Kidney (tissue), 14 donors: ENCODE results near the gene SGO1. TPM values are rescaled to one million over a fixed set of nuclear protein-coding genes. Genes with fewer than 3 reads are reported as not detected.
"Not testable (repeated sequence)": the region's sequence is repeated elsewhere in the genome, so short reads cannot be mapped to it uniquely, and the experiment has no call there.

ENCODE experiments used
- DNase-seq, 5 donors: peaks; one replicate each; pipeline ENCODE4 v3.0.0-alpha.2; 2013 to 2020
- FAIRE-seq: peaks from 2 replicates; lab custom pipeline; 2012; peaks lifted over from hg19 to GRCh38; lab: Jason Lieb, UNC
- H3K27ac ChIP-seq, 2 donors: one replicate each; pipeline ENCODE4 v1.7.0; 2013; ENCODE audit warnings: low read depth in 2 of 2, low read length in 2 of 2, inconsistent platforms in 1 of 2
- H3K27me3 ChIP-seq: one replicate; pipeline ENCODE4 v1.7.1; 2013; ENCODE audit warnings: low read length, inconsistent platforms; ENCODE audit not compliant: control insufficient read depth, insufficient read depth
- H3K36me3 ChIP-seq, 3 donors: one replicate each; pipeline versions ENCODE4 v1.7.0 to v1.7.1; 2013; ENCODE audit warnings: low read length in 3 of 3, control low read depth in 1 of 3, inconsistent platforms in 1 of 3; ENCODE audit not compliant: insufficient read depth in 3 of 3, control insufficient read depth in 2 of 3
- H3K4me1 ChIP-seq, 3 donors: one replicate each; pipeline versions ENCODE4 v1.7.0 to v1.7.1; 2013; ENCODE audit warnings: low read length in 3 of 3, inconsistent platforms in 1 of 3, low read depth in 1 of 3; ENCODE audit not compliant: control insufficient read depth in 2 of 3, insufficient read depth in 2 of 3
- H3K4me3 ChIP-seq, 3 donors: one replicate each; pipeline versions ENCODE4 v1.7.0 to v1.8.1; 2013; ENCODE audit warnings: low read length in 3 of 3, control low read depth in 1 of 3, inconsistent platforms in 1 of 3
- H3K9ac ChIP-seq, 3 donors: one replicate each; pipeline versions ENCODE4 v1.7.0 to v1.7.1; 2013; ENCODE audit warnings: low read length in 3 of 3, control low read depth in 1 of 3, inconsistent platforms in 1 of 3
- H3K9me3 ChIP-seq, 3 donors: one replicate each; pipeline versions ENCODE4 v1.7.0 to v1.7.1; 2013; ENCODE audit warnings: low read length in 3 of 3, control low read depth in 1 of 3, inconsistent platforms in 1 of 3; ENCODE audit not compliant: control insufficient read depth in 2 of 3, insufficient read depth in 1 of 3
- CTCF ChIP-seq: IDR thresholded peaks from 3 replicates; pipeline ENCODE4 v1.5.1; 2012; ENCODE audit warnings: mild to moderate bottlenecking, moderate library complexity, borderline replicate concordance; ENCODE audit not compliant: insufficient read depth; ENCODE audit errors: extremely low read depth
- intact Hi-C: fragments of 100-400 bp; cut with DNase I; formaldehyde crosslinking; loops from one replicate; pipeline ENCODE4 v1.11.1; 2022
- polyA plus RNA-seq: library from polyadenylated mRNA; stranded (reverse); fragments of 350-450 nt; fragmentation: Illumina TruSeq; extraction: RNeasy Lipid Tissue Mini Kit (QIAGEN cat#74804); gene quantifications from one replicate; pipeline ENCODE4 v1.2.3, GENCODE V29; 2014; ENCODE audit warnings: low read depth, low replicate concordance; ENCODE audit not compliant: insufficient read depth
- total RNA-seq: library from RNA; stranded (reverse); fragmentation: NEBNext Ultra II Directional; extraction: Animal tissue kit (Norgen Biotek cat#: 25700); gene quantifications from one replicate; pipeline ENCODE4 v1.2.1, GENCODE V29; 2021
- donor health status: control.
- donor health status: control.
- donor health status: control.
- donor health status: control.
- donor health status: control.
- donor health status: DM: yes; HTN: yes; CAD: no.
- donor health status: Normal renal cell carcinoma (clear cell type).

Gene SGO1
- total and polyA plus RNA-seq, 2 donors from 2014 or later, result 0.37 to 0.72 TPM

DNA sequence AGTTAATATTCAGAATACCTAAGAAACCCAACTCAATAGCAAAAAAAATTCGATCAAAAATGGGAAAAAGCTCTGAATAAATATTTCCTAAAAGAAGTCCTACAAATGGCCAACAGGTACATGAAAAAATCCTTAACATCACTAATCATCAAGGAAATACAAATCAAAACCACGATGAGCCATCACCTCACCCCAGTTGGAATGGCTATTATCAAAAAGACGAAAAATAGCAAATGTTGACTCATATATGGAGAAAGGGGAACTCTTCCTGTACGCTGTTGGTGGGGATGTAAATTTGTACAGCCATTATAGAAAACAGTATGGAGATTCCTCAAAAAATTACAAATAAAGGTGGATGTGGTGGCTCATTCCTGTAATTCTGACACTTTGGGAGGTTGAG, 29.6 kb upstream of the SGO1 start:
- no peaks in the 10 kb centered on the region for H3K36me3 ChIP-seq
- no peak for FAIRE-seq
- no peak overlapping the region for H3K9ac ChIP-seq
- no peak for TF ChIP-seq CTCF
- no peak overlapping the region for H3K4me3 ChIP-seq
- DNase-seq, result no peak
- no peak overlapping the region for H3K27ac ChIP-seq
- H3K27me3 ChIP-seq, result no peaks in the 10 kb centered on the region
- no peaks in the 10 kb centered on the region for H3K9me3 ChIP-seq
- intact Hi-C loops, result no loop called here
- no peaks in the 10 kb centered on the region for H3K4me1 ChIP-seq

- H3K36me3 ChIP-seq, H3K27ac ChIP-seq, H3K9ac ChIP-seq, DNase-seq, FAIRE-seq, H3K9me3 ChIP-seq, intact Hi-C loops, H3K27me3 ChIP-seq, H3K4me1 ChIP-seq, H3K4me3 ChIP-seq: not testable (repeated sequence)
These were observed 27.5 kb upstream of the SGO1 start for GRCh38 chr3:20213491-20213890.

DNA sequence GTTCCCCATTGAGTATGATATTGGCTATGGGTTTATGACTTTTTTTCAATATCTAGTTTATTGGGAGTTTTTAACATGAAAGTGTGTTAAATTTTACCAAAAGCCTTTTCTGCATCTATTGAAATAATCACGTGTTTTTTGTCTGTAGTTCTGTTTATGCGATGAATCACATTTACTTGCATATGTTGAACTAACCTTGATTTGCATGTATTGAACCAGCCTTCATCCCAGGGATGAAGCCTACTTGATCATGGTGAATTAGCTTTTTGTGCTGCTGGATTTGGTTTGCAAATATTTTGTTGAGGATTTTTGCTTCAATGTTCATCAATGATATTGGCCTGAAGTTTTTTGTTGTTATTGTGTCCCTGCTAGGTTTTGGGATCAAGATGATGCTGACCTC, 21.9 kb upstream of the SGO1 start:
- H3K27ac ChIP-seq, H3K27me3 ChIP-seq, H3K4me3 ChIP-seq, H3K36me3 ChIP-seq, intact Hi-C loops, FAIRE-seq, DNase-seq, H3K9ac ChIP-seq, H3K9me3 ChIP-seq, H3K4me1 ChIP-seq: not testable (repeated sequence)

- intact Hi-C loops, DNase-seq, H3K27ac ChIP-seq, FAIRE-seq, H3K4me1 ChIP-seq, H3K9me3 ChIP-seq, H3K4me3 ChIP-seq, H3K36me3 ChIP-seq, H3K27me3 ChIP-seq, H3K9ac ChIP-seq: not testable (repeated sequence)
These were observed 19.9 kb upstream of the SGO1 start for GRCh38 chr3:20205898-20206297.

DNA sequence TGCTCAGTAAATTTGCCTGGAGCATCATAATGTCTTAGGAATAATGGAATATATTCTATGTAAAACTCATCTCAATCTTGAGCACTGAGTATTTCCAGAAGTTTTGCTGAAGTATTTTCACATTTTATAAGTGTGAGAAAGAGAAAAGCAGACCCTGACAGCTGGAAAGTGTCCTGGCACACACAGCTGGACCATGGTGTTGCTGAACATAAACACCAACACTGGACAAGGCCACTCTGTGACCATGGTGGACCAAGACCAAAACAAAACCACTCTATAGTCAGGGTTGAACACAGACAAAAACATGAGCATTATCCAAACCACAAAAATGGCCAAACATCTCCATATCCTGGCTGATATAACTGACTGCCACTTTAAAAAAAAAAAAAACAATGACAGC, 15.1 kb upstream of the SGO1 start:
- Histone ChIP-seq H3K36me3 (no peaks in the 10 kb centered on the region), H3K4me3 (no peak overlapping the region), H3K9ac (no peak overlapping the region), H3K27ac (no peak overlapping the region), H3K4me1 (no peaks in the 10 kb centered on the region), H3K27me3 (no peaks in the 10 kb centered on the region), H3K9me3 (no peaks in the 10 kb centered on the region)
- intact Hi-C loops, result no loop called here
- FAIRE-seq (no peak), DNase-seq (no peak)
- TF ChIP-seq CTCF, result no peak
